ENCODE measurements around the gene DEFB132. TPM values are rescaled to one million over a fixed set of nuclear protein-coding genes. Genes with fewer than 3 reads are reported as not detected.

Gene DEFB132
- total RNA-seq, 1 donor from 2014 or later = not detected

GRCh38 chr20:289693-290083, 32.2 kb downstream of the DEFB132 start:
- no peaks in the 10 kb centered on the region for H3K27me3 Mint-ChIP-seq (ENCODE audit: unreplicated experiment)
- peaks cover 3% of the 10 kb centered on the region for H3K36me3 Mint-ChIP-seq (ENCODE audit: unreplicated experiment)
- no peak overlapping the region for H3K4me3 Mint-ChIP-seq (ENCODE audit: unreplicated experiment)
- peaks cover 4% of the 10 kb centered on the region for H3K9me3 Mint-ChIP-seq (ENCODE audit: unreplicated experiment)
- no peak for TF ChIP-seq CTCF (IDR thresholded peaks at IDR 0.05)
- peaks cover 9% of the 10 kb centered on the region for H3K4me1 Mint-ChIP-seq (ENCODE audit: unreplicated experiment)
- no peak for DNase-seq (ENCODE audit: extremely low spot score, unreplicated experiment)
- no peak overlapping the region for H3K27ac Mint-ChIP-seq (ENCODE audit: unreplicated experiment)

- DNase-seq (ENCODE audit: extremely low spot score, unreplicated experiment) = peak; percentile 94
- no peak within 1 kb of the TSS for H3K4me3 Mint-ChIP-seq (ENCODE audit: unreplicated experiment)
- H3K9me3 Mint-ChIP-seq (ENCODE audit: unreplicated experiment) = peaks cover 4% of the 10 kb centered on the region
- no peaks in the 10 kb centered on the region for H3K27me3 Mint-ChIP-seq (ENCODE audit: unreplicated experiment)
- no peak within 1 kb of the TSS for H3K27ac Mint-ChIP-seq (ENCODE audit: unreplicated experiment)
- peaks cover 9% of the 10 kb centered on the region for H3K4me1 Mint-ChIP-seq (ENCODE audit: unreplicated experiment)
- peaks cover 3% of the 10 kb centered on the region for H3K36me3 Mint-ChIP-seq (ENCODE audit: unreplicated experiment)
- TF ChIP-seq CTCF (IDR thresholded peaks at IDR 0.05) = peak; percentile 51
These were observed 32.7 kb downstream of the DEFB132 start, which contains the start of gene C20orf96 for GRCh38 chr20:290084-290831. C20orf96 (minus strand) TSS chr20:290750; CDS start chr20:290610, 140 bp downstream.

GRCh38 chr20:294602-295001, 37.1 kb downstream of the DEFB132 start:
- no peaks in the 10 kb centered on the region for H3K36me3 Mint-ChIP-seq (ENCODE audit: unreplicated experiment)
- no peaks in the 10 kb centered on the region for H3K9me3 Mint-ChIP-seq (ENCODE audit: unreplicated experiment)
- no peak overlapping the region for H3K4me3 Mint-ChIP-seq (ENCODE audit: unreplicated experiment)
- no peak for TF ChIP-seq CTCF (IDR thresholded peaks at IDR 0.05)
- no peaks in the 10 kb centered on the region for H3K27me3 Mint-ChIP-seq (ENCODE audit: unreplicated experiment)
- DNase-seq (ENCODE audit: extremely low spot score, unreplicated experiment) = no peak
- peaks cover 23% of the 10 kb centered on the region for H3K4me1 Mint-ChIP-seq (ENCODE audit: unreplicated experiment)
- H3K27ac Mint-ChIP-seq (ENCODE audit: unreplicated experiment) = no peak overlapping the region

GRCh38 chr20:295804-296203, 38.3 kb downstream of the DEFB132 start:
- Mint-ChIP-seq H3K27me3 (ENCODE audit: unreplicated experiment) (no peaks in the 10 kb centered on the region), H3K36me3 (ENCODE audit: unreplicated experiment) (no peaks in the 10 kb centered on the region), H3K4me3 (ENCODE audit: unreplicated experiment) (peak overlapping the region; percentile 94), H3K4me1 (ENCODE audit: unreplicated experiment) (peaks cover 33% of the 10 kb centered on the region), H3K27ac (ENCODE audit: unreplicated experiment) (no peak overlapping the region), H3K9me3 (ENCODE audit: unreplicated experiment) (no peaks in the 10 kb centered on the region)
- DNase-seq (ENCODE audit: extremely low spot score, unreplicated experiment) = no peak
- TF ChIP-seq CTCF (IDR thresholded peaks at IDR 0.05) = no peak

- Mint-ChIP-seq H3K4me1 (ENCODE audit: unreplicated experiment) (peaks cover 48% of the 10 kb centered on the region), H3K36me3 (ENCODE audit: unreplicated experiment) (peaks cover 2% of the 10 kb centered on the region), H3K4me3 (ENCODE audit: unreplicated experiment) (peak within 1 kb of the TSS; percentile 94), H3K9me3 (ENCODE audit: unreplicated experiment) (no peaks in the 10 kb centered on the region), H3K27me3 (ENCODE audit: unreplicated experiment) (no peaks in the 10 kb centered on the region), H3K27ac (ENCODE audit: unreplicated experiment) (peak within 1 kb of the TSS; percentile 97)
- DNase-seq (ENCODE audit: extremely low spot score, unreplicated experiment) = peak; percentile 95
- TF ChIP-seq CTCF (IDR thresholded peaks at IDR 0.05) = peak; percentile 16
These were observed 39.8 kb downstream of the DEFB132 start, which contains the start of gene ZCCHC3 for GRCh38 chr20:297098-297924. ZCCHC3 (plus strand) TSS chr20:297570; CDS start chr20:297587, 17 bp downstream.

Data from osteocyte (in vitro differentiated cells).